HL-60 (cell line): ENCODE data around the gene FOXO1.

Experiments
- POLR2AphosphoS5 ChIP-seq: IDR thresholded peaks from 2 replicates; pipeline ENCODE4 v1.6.1; 2012; ENCODE audit warnings: low read depth
- SPI1 ChIP-seq: IDR thresholded peaks from 2 replicates; pipeline ENCODE4 v1.6.1; 2012; ENCODE audit warnings: low read depth, mild to moderate bottlenecking, borderline replicate concordance
- TF ChIP-seq, protein P1 (sequence below): IDR thresholded peaks from one replicate; pipeline ENCODE4 v1.5.1; 2011; ENCODE audit warnings: low read length, control low read depth, inconsistent platforms; ENCODE audit not compliant: insufficient read depth

DNA sequence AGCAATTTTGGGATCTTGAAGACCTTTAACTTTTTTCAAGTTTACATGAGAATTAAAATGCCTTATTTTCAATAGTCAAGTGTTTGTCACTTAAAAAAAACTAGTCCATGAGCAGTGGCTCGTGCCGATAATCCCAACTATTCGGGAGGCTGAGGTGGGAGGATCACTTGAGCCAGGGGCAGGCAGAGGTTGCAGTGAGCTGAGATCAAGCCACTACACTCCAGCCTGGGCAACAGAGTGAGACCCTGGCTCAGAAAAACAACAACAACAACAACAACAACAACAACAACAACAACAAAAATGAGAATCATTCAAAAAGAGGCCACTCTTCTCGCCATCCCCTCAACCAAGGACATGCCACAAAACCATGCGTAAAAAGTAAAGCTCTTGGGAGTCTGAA is 5.7 kb downstream of the FOXO1 start:
- TF ChIP-seq, protein P1, sequence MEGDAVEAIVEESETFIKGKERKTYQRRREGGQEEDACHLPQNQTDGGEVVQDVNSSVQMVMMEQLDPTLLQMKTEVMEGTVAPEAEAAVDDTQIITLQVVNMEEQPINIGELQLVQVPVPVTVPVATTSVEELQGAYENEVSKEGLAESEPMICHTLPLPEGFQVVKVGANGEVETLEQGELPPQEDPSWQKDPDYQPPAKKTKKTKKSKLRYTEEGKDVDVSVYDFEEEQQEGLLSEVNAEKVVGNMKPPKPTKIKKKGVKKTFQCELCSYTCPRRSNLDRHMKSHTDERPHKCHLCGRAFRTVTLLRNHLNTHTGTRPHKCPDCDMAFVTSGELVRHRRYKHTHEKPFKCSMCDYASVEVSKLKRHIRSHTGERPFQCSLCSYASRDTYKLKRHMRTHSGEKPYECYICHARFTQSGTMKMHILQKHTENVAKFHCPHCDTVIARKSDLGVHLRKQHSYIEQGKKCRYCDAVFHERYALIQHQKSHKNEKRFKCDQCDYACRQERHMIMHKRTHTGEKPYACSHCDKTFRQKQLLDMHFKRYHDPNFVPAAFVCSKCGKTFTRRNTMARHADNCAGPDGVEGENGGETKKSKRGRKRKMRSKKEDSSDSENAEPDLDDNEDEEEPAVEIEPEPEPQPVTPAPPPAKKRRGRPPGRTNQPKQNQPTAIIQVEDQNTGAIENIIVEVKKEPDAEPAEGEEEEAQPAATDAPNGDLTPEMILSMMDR, result no peak
- TF ChIP-seq POLR2AphosphoS5 (no peak), SPI1 (no peak)
